CD14-positive monocyte (primary cell): ENCODE measurements around the gene HACD4. TPM values are rescaled to one million over a fixed set of nuclear protein-coding genes. Genes with fewer than 3 reads are reported as not detected.

ENCODE experiments used
- DNase-seq, 3 donors: peaks; one replicate each; pipeline ENCODE4 v3.0.0-alpha.2; 2011 to 2022
- H2AFZ ChIP-seq: 2 replicates; pipeline ENCODE4 v1.6.0; 2012; ENCODE audit warnings: mild to moderate bottlenecking, low read depth, low read length, inconsistent platforms; ENCODE audit not compliant: insufficient read depth, poor library complexity, severe bottlenecking
- H3K27ac ChIP-seq, 2 donors: 1 replicate in 1 of 2; 2 replicates in 1 of 2; pipeline ENCODE4 v1.5.1; 2012 to 2013; ENCODE audit warnings: low read length in 2 of 2, control low read depth in 1 of 2, inconsistent platforms in 1 of 2, low read depth in 1 of 2, mild to moderate bottlenecking in 1 of 2
- H3K27me3 ChIP-seq, 2 donors: one replicate each; pipeline versions ENCODE4 v1.6.0 to v1.6.1; 2011 to 2013; ENCODE audit warnings: low read length in 2 of 2; ENCODE audit not compliant: control insufficient read depth in 2 of 2, insufficient read depth in 2 of 2
- H3K36me3 ChIP-seq, 2 donors: replicated peaks in 1 of 2; 1 replicate in 1 of 2; 2 replicates in 1 of 2; pipeline versions ENCODE4 v1.5.1 to v1.6.1; 2012 to 2013; ENCODE audit warnings: low read length in 2 of 2, control low read depth in 1 of 2, inconsistent platforms in 1 of 2, mild to moderate bottlenecking in 1 of 2; ENCODE audit not compliant: insufficient read depth in 2 of 2, control insufficient read depth in 1 of 2
- H3K4me1 ChIP-seq, 2 donors: 1 replicate in 1 of 2; 2 replicates in 1 of 2; pipeline versions ENCODE4 v1.5.1 to v1.6.1; 2012 to 2013; ENCODE audit warnings: low read length in 2 of 2, control low read depth in 1 of 2, inconsistent platforms in 1 of 2, mild to moderate bottlenecking in 1 of 2, moderate library complexity in 1 of 2; ENCODE audit not compliant: insufficient read depth in 2 of 2, control insufficient read depth in 1 of 2
- H3K4me2 ChIP-seq: replicated peaks from 2 replicates; pipeline ENCODE3; 2012; ENCODE audit warnings: low read length, moderate library complexity, mild to moderate bottlenecking; ENCODE audit not compliant: poor library complexity, severe bottlenecking; ENCODE audit errors: extremely low read depth
- H3K4me3 ChIP-seq, 3 experiments: fragments of 200-600 bp in 1 of 3; sonication (generic) in 1 of 3; replicated peaks in 1 of 3; 1 replicate in 2 of 3; 2 replicates in 1 of 3; pipeline ENCODE4 v1.5.1; 2011 to 2013; ENCODE audit warnings: low read length in 3 of 3, mild to moderate bottlenecking in 3 of 3, control low read depth in 2 of 3, low read depth in 2 of 3, inconsistent platforms in 1 of 3, moderate library complexity in 1 of 3
- H3K79me2 ChIP-seq: 2 replicates; pipeline ENCODE4 v1.6.0; 2012; ENCODE audit warnings: mild to moderate bottlenecking, control low read depth, inconsistent platforms, low read length, moderate library complexity; ENCODE audit not compliant: insufficient read depth
- H3K9ac ChIP-seq: 2 replicates; pipeline ENCODE4 v1.6.0; 2017; ENCODE audit warnings: low read length, mild to moderate bottlenecking; ENCODE audit not compliant: insufficient read depth, poor library complexity, severe bottlenecking
- H3K9me3 ChIP-seq, 2 donors: replicated peaks in 1 of 2; 1 replicate in 1 of 2; 2 replicates in 1 of 2; pipeline versions ENCODE4 v1.5.1 to v1.6.1; 2012 to 2013; ENCODE audit warnings: low read length in 2 of 2, control low read depth in 1 of 2; ENCODE audit not compliant: control insufficient read depth in 1 of 2, insufficient read depth in 1 of 2
- H4K20me1 ChIP-seq: 2 replicates; pipeline ENCODE4 v1.6.0; 2012; ENCODE audit warnings: mild to moderate bottlenecking, low read length, control low read depth, moderate library complexity; ENCODE audit not compliant: insufficient read depth
- H3K27ac Mint-ChIP-seq, 7 donors: one replicate each; pipeline ENCODE4 v1.8.0; 2020; ENCODE audit warnings: mild to moderate bottlenecking in 7 of 7, mixed read lengths in 7 of 7, moderate library complexity in 6 of 7, inconsistent platforms in 2 of 7
- H3K27me3 Mint-ChIP-seq, 3 donors: one replicate each; pipeline ENCODE4 v1.8.0; 2021 to 2022; ENCODE audit warnings: low read depth in 3 of 3, mild to moderate bottlenecking in 3 of 3, mixed read lengths in 3 of 3, moderate library complexity in 3 of 3, inconsistent platforms in 1 of 3
- H3K36me3 Mint-ChIP-seq, 2 donors: one replicate each; pipeline ENCODE4 v1.8.0; 2020; ENCODE audit warnings: mixed read lengths in 2 of 2, inconsistent platforms in 1 of 2, mild to moderate bottlenecking in 1 of 2
- H3K4me1 Mint-ChIP-seq: one replicate; pipeline ENCODE4 v1.8.0; 2020; ENCODE audit warnings: mild to moderate bottlenecking, mixed read lengths
- H3K4me3 Mint-ChIP-seq, 2 donors: one replicate each; pipeline ENCODE4 v1.8.0; 2020; ENCODE audit warnings: mild to moderate bottlenecking in 2 of 2, mixed read lengths in 2 of 2, moderate library complexity in 1 of 2
- H3K9me3 Mint-ChIP-seq, 7 donors: one replicate each; pipeline ENCODE4 v1.8.0; 2020 to 2022; ENCODE audit warnings: mixed read lengths in 7 of 7, mild to moderate bottlenecking in 6 of 7, moderate library complexity in 6 of 7, inconsistent platforms in 2 of 7
- WGBS: methylation state at CpG from one replicate; pipeline ENCODE4 v1.1.5; 2013; ENCODE audit warnings: missing lambda C conversion rate; ENCODE audit not compliant: insufficient coverage; 5-methylcytosine and 5-hydroxymethylcytosine counted together
- intact Hi-C, 2 donors: fragments of 100-400 bp; cut with micrococcal nuclease; formaldehyde crosslinking; loops; one replicate each; pipeline versions ENCODE4 v1.15.0 to v1.15.1; 2023
- polyA plus RNA-seq, 3 donors: library from polyadenylated mRNA; depleted of rRNA in 1 of 3; unstranded in 2 of 3; stranded (reverse) in 1 of 3; fragments of 300-500 nt in 2 of 3; fragments of >200 nt in 1 of 3; fragmentation: Illumina TruSeq in 2 of 3; gene quantifications; 1 replicate in 2 of 3; 2 replicates in 1 of 3; pipeline ENCODE4 v1.2.3, GENCODE V29; 2012 to 2021
- TF ChIP-seq, protein P1 (sequence below): fragments of 200-600 bp; IDR thresholded peaks from one replicate; pipeline ENCODE4 v1.8.0; 2022; ENCODE audit warnings: antibody characterized with exemption, mild to moderate bottlenecking

HACD4 gene
- polyA plus RNA-seq, 3 donors = 23.9 to 28.7 (median 27.5) TPM

DNA sequence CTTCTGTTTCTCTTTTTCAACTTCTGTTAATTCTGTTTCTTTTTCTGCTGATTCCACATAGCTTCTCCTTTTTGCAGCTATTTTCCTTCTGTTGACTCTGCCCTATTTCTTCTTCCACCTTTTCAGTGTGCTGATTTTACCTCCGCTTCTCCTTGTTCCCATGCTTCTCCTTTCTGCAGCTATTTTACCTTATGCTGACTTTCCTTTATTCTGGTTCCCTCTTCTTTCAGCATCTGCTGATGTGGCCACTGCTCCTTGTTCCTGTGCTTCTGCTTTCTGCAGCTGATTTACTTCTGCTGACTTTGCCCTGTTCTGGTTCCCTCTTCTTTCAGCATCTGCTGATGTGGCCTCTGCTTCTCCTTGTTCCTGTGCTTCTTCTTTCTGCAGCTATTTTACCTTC lies 58.8 kb downstream of the HACD4 start:
- Histone ChIP-seq H3K9me3 (peaks cover 25 to 37% of the 10 kb centered on the region in 2 donors), H4K20me1 (no peaks in the 10 kb centered on the region), H3K36me3 (peaks cover 0 to 11% of the 10 kb centered on the region in 2 donors), H3K79me2 (no peaks in the 10 kb centered on the region), H3K9ac (no peak overlapping the region), H3K27me3 (no peaks in the 10 kb centered on the region), H3K4me3 (peak overlapping the region in 1 of 3 experiments; percentile 23), H2AFZ (no peak overlapping the region), H3K4me1 (no peaks in the 10 kb centered on the region), H3K4me2 (no peak overlapping the region), H3K27ac (peak overlapping the region in 1 of 2 donors; percentile 76)
- DNase-seq = no peak
- no peaks in the 10 kb centered on the region for H3K27me3 Mint-ChIP-seq
- no peaks in the 10 kb centered on the region for H3K4me1 Mint-ChIP-seq
- no peak overlapping the region for H3K4me3 Mint-ChIP-seq
- WGBS = 100% methylated on average over 1 of the region's 1 CpG
- peaks cover 20 to 33% of the 10 kb centered on the region in 2 donors for H3K36me3 Mint-ChIP-seq
- peaks cover 2 to 15% (median 9%) of the 10 kb centered on the region in 7 donors for H3K9me3 Mint-ChIP-seq
- intact Hi-C loops = loop anchor here in 1 of 2 donors (5.0 kb wide), 1 partner anchor 125 kb away; no protein-coding TSS in a partner anchor
- no peak overlapping the region for H3K27ac Mint-ChIP-seq
- TF ChIP-seq, protein P1, sequence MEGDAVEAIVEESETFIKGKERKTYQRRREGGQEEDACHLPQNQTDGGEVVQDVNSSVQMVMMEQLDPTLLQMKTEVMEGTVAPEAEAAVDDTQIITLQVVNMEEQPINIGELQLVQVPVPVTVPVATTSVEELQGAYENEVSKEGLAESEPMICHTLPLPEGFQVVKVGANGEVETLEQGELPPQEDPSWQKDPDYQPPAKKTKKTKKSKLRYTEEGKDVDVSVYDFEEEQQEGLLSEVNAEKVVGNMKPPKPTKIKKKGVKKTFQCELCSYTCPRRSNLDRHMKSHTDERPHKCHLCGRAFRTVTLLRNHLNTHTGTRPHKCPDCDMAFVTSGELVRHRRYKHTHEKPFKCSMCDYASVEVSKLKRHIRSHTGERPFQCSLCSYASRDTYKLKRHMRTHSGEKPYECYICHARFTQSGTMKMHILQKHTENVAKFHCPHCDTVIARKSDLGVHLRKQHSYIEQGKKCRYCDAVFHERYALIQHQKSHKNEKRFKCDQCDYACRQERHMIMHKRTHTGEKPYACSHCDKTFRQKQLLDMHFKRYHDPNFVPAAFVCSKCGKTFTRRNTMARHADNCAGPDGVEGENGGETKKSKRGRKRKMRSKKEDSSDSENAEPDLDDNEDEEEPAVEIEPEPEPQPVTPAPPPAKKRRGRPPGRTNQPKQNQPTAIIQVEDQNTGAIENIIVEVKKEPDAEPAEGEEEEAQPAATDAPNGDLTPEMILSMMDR = no peak

DNA sequence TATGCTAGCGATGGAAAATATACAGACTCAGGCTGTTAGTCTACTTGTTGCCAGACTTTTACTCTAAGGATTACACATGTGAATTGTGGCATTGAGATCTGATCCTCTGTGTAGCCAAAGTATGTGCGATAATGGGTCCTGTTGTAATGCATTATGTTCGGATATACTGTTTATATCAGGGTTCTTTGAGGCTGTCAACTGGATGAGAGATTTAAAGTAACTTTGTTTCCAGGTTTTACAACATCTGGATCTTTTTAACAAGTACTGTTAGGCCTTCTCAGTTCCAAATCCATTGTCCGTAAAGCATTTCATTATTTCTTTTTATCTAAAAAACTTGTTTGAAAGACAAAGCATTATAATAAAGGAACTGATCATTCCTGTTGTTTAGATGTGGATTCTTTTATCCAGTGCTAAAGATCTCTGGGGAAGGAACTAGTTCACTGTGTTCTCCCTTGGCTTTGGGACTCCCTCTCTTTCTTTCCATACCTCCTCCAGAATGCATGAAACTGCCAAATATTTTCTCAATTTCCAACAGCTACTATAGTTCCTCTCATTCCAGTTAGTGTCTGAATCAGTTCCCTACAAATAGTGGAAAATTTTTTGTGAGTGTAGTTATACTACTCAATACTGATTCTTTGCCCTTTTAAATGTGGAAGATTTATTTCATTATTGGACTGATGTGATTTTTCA lies 68.8 kb downstream of the HACD4 start:
- intact Hi-C loops = no loop called here
- Histone ChIP-seq H3K36me3 (no peaks in the 10 kb centered on the region), H4K20me1 (no peaks in the 10 kb centered on the region), H3K27ac (no peak overlapping the region), H3K9me3 (no peaks in the 10 kb centered on the region), H3K4me3 (no peak overlapping the region), H3K79me2 (no peaks in the 10 kb centered on the region), H3K4me2 (no peak overlapping the region), H2AFZ (no peak overlapping the region), H3K9ac (no peak overlapping the region), H3K27me3 (no peaks in the 10 kb centered on the region), H3K4me1 (no peaks in the 10 kb centered on the region)
- TF ChIP-seq, protein P1 = no peak
- Mint-ChIP-seq H3K4me3 (no peak overlapping the region), H3K27me3 (no peaks in the 10 kb centered on the region), H3K4me1 (no peaks in the 10 kb centered on the region), H3K27ac (no peak overlapping the region), H3K36me3 (peaks cover 10 to 20% of the 10 kb centered on the region in 2 donors), H3K9me3 (peaks cover 0 to 3% (median 2%) of the 10 kb centered on the region in 7 donors)
- no peak for DNase-seq
- WGBS = no CpG with 5 or more reads among the region's 4 CpGs
